DND-41 (cell line): ENCODE measurements around the gene MKNK1.

ENCODE experiments used
- EZH2 ChIP-seq: IDR thresholded peaks from 3 replicates; pipeline ENCODE4 v1.6.1; 2012; ENCODE audit warnings: borderline replicate concordance, low read depth, mild to moderate bottlenecking, moderate library complexity, low read length, inconsistent platforms; ENCODE audit not compliant: severe bottlenecking
- TF ChIP-seq, protein P1 (sequence below): IDR thresholded peaks from 2 replicates; pipeline ENCODE4 v1.5.1; 2012; ENCODE audit warnings: borderline replicate concordance, low read length, moderate library complexity, mild to moderate bottlenecking; ENCODE audit not compliant: poor library complexity, severe bottlenecking; ENCODE audit errors: extremely low read depth

DNA sequence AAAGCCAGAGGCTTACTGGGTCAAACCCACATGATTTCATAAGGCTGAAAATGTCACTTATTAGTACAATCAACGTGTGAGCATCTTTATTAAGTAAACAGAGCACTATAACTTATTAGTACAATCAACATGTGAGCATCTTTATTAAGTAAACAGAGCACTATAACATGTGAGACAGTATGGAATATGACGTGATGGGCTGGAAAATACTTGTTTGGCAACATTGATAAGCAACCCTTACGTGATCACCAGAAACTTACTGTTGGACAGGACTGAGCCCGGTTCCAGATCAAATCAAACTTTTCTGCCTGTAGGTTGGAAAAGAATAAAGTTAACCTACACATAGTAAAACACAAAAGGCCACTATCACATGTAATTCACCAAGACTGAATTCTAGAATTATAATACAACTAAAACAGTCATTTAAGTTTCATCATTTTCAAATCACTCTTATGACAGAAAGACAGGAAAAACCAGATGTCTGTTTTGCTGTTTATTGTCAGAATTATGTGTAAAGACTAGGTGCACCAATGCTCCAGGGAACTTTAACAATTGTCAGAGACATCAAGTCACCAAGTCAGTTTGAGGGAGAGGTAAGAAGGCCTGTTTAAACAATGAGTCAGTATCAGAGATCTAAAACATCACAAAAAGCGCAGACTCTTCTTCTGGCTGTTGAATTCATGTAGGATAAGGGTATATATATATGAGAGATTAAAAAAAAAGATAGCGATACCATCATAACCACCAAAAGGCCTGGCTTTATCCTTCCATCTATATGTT, 48.4 kb upstream of the MKNK1 start:
- TF ChIP-seq, protein P1, sequence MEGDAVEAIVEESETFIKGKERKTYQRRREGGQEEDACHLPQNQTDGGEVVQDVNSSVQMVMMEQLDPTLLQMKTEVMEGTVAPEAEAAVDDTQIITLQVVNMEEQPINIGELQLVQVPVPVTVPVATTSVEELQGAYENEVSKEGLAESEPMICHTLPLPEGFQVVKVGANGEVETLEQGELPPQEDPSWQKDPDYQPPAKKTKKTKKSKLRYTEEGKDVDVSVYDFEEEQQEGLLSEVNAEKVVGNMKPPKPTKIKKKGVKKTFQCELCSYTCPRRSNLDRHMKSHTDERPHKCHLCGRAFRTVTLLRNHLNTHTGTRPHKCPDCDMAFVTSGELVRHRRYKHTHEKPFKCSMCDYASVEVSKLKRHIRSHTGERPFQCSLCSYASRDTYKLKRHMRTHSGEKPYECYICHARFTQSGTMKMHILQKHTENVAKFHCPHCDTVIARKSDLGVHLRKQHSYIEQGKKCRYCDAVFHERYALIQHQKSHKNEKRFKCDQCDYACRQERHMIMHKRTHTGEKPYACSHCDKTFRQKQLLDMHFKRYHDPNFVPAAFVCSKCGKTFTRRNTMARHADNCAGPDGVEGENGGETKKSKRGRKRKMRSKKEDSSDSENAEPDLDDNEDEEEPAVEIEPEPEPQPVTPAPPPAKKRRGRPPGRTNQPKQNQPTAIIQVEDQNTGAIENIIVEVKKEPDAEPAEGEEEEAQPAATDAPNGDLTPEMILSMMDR, result no peak
- no peak for TF ChIP-seq EZH2
